Epithelial cell of esophagus (primary cell): ENCODE results near the gene MTCH2.
A peak's percentile ranks its signal among the peaks of the same experiment; 100 is the strongest.

ENCODE experiments used
- DNase-seq: peaks from one replicate; pipeline ENCODE4 v3.0.0; 2010; ENCODE audit warnings: low read depth
- H3K4me3 ChIP-seq: 2 replicates; pipeline ENCODE4 v1.5.1; 2011; ENCODE audit warnings: mild to moderate bottlenecking, low read length, control low read depth
- TF ChIP-seq, protein P1 (sequence below): IDR thresholded peaks from 2 replicates; pipeline ENCODE4 v1.5.1; 2011; ENCODE audit warnings: low read depth, mild to moderate bottlenecking, low read length, control low read depth, inconsistent platforms; ENCODE audit not compliant: insufficient read depth; ENCODE audit errors: missing control alignments

The MTCH2 gene

DNA sequence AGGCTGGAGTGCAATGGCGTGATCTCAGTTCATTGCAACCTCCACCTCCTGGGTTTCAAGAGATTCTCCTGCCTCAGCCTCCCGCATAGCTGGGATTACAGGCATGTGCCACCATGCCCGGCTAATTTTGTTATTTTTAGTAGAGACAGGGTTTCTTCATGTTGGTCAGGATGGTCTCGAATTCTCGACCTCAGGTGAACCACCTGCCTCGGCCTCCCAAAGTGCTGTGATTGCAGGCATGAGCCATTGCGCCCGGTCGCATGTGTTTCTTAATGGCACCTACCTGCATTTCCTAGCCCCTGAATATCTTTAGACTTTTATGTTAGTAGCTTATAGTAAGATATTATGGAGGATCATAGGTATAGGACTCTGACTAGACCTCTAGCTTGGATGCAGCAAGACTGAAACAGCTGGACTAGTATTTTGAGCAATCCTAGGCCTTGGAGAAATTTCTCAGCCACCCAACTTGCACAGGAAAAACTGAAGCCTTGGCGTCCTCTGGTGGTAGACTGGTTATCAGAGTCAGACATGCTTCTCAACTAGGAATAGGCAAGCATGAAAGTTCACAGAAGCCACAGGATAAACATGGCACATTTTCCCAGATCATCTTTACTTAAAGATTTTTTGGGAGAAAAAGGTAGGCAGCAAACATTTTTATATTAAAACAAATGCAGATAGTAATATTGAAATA lies 25.5 kb downstream of the MTCH2 start:
- TF ChIP-seq, protein P1, sequence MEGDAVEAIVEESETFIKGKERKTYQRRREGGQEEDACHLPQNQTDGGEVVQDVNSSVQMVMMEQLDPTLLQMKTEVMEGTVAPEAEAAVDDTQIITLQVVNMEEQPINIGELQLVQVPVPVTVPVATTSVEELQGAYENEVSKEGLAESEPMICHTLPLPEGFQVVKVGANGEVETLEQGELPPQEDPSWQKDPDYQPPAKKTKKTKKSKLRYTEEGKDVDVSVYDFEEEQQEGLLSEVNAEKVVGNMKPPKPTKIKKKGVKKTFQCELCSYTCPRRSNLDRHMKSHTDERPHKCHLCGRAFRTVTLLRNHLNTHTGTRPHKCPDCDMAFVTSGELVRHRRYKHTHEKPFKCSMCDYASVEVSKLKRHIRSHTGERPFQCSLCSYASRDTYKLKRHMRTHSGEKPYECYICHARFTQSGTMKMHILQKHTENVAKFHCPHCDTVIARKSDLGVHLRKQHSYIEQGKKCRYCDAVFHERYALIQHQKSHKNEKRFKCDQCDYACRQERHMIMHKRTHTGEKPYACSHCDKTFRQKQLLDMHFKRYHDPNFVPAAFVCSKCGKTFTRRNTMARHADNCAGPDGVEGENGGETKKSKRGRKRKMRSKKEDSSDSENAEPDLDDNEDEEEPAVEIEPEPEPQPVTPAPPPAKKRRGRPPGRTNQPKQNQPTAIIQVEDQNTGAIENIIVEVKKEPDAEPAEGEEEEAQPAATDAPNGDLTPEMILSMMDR = peak; percentile 81
- DNase-seq = peak; percentile 62
- H3K4me3 ChIP-seq = no peak overlapping the region

DNA sequence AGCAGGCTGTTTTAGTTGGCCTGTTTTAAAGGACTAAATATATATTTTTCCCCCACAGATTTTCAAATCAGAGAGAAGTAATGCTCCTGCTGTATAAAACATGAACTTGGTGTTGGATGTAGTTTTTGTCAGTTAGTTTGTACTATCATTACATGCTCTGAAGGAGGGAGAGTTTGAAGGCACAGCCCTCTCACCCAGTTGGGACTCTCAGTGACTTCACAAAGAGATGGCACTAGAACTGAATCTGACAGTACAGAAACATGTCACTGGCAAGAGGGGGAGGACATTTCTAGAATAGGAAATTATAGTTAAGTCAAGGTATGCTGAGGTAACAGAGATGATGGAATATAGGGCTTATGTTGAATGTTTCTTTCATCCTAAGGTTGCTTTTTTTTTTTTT lies 27.1 kb downstream of the MTCH2 start:
- H3K4me3 ChIP-seq = no peak overlapping the region
- TF ChIP-seq, protein P1 = no peak
- DNase-seq = no peak

DNA sequence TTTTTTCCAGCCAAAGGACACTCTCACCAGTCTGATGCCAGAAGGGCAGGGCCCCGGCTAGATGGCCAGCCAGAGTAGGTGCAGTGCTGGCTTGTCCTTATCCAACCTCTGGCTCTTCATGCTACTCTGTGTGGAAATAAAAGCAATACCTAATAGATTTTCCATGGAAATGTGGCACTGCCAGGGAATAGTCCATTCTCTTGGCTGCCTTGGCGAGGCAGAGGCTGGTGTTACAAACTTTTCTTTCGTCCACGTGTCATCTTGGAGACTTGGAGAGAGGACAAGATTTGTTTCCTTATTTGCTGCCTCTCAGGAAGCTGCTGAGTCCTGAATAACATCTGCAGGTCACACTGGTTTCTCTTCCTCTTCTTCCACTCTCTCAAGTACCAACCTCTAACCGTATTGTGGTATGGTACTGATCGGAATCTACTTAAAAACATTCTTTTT lies 31.0 kb downstream of the MTCH2 start:
- DNase-seq = no peak
- H3K4me3 ChIP-seq = no peak overlapping the region
- TF ChIP-seq, protein P1 = no peak

DNA sequence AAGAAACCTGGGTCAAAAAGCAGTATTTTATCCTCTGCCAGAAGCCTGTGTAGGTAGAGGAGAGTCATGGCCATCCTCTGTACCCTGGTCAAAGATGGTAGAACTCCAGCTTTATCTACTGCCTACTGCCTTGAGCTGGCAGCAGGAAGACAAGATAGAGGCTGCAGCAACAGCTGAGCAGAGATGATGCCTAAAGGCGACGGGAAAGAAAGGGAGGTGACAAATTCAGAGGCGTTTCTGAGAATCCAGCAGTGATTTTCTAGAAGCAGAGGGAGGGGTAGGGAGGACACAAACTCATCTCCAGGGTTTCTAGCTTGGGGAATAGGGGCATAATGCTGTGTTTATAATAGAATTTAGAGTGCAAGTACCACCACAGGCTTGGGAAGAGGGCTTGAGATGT lies 32.7 kb downstream of the MTCH2 start:
- TF ChIP-seq, protein P1 = no peak
- DNase-seq = no peak

GRCh38 chr11:47607380-47607779 lies 35.0 kb downstream of the MTCH2 start:
- TF ChIP-seq, protein P1 = no peak
- no peak for DNase-seq

More for the DNA sequence above, 32.7 kb downstream of the MTCH2 start:
- no peak overlapping the region for H3K4me3 ChIP-seq

GRCh38 chr11:47606731-47607130 lies 35.6 kb downstream of the MTCH2 start:
- TF ChIP-seq, protein P1 = no peak
- DNase-seq = no peak
- H3K4me3 ChIP-seq = no peak overlapping the region

More at GRCh38 chr11:47607380-47607779, 35.0 kb downstream of the MTCH2 start:
- no peak overlapping the region for H3K4me3 ChIP-seq

DNA sequence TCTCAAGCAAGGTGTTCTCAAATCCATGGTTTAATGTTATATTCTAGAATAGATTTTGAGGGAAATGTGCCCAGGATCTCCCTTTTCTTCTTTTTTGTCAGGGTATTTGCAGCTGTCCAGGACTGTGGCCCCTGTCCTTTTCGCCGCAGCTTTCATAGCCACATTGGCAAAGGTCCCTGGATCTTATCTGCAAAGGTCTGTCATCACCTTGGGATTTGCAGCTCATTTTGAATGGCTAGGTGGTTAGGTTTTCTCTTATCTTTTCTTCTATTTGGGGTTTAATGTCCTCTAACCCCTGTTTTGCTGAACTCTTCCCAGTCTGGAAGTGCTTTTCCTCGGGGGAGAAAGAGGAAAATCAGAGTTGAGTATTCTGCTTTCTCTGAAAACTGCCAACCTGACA lies 36.4 kb downstream of the MTCH2 start:
- TF ChIP-seq, protein P1 = no peak
- no peak for DNase-seq
- no peak overlapping the region for H3K4me3 ChIP-seq
